ENCODE data around the gene CALD1. TPM values are rescaled to one million over a fixed set of nuclear protein-coding genes. Genes with fewer than 3 reads are reported as not detected.

The CALD1 gene
- total RNA-seq, 1 experiment from 2014 or later, result 107 TPM

GRCh38 chr7:134774119-134774518 lies 5.3 kb upstream of the CALD1 start:
- H2AK5ac ChIP-seq (ENCODE audit: insufficient read length, low read length), result no peak overlapping the region
- no peak overlapping the region for H3K27ac ChIP-seq (ENCODE audit: insufficient read length, low read depth, low read length)
- no peak overlapping the region for H4K8ac ChIP-seq (replicated peaks; ENCODE audit: insufficient read length, low read depth, low read length)
- peaks cover 24 to 28% of the 10 kb centered on the region in 2 experiments for H3K4me1 Mint-ChIP-seq
- no peak overlapping the region for H3T11ph ChIP-seq (ENCODE audit: low read length)
- no peak overlapping the region for H3K4ac ChIP-seq (ENCODE audit: low read depth, low read length)
- no peak overlapping the region for H2BK120ac ChIP-seq (ENCODE audit: low read depth, low read length, poor library complexity, severe bottlenecking)
- no peak overlapping the region for H3K9ac ChIP-seq (ENCODE audit: extremely low read depth, insufficient read length, low read length)
- H3K9me3 ChIP-seq (ENCODE audit: control insufficient read depth, low read depth, low read length), result no peaks in the 10 kb centered on the region
- H3K27me3 ChIP-seq (ENCODE audit: insufficient read depth, low read length), result no peaks in the 10 kb centered on the region
- no peak overlapping the region for H2BK20ac ChIP-seq (ENCODE audit: low read depth, low read length, poor library complexity, severe bottlenecking)
- peak overlapping the region in 1 of 3 experiments; percentile 24; a peak in 1 of 7 replicates for H3K27ac Mint-ChIP-seq
- no peak overlapping the region for H2BK12ac ChIP-seq (ENCODE audit: insufficient read length, low read depth, low read length)
- no peaks in the 10 kb centered on the region for H3K23me2 ChIP-seq (ENCODE audit: insufficient read length, low read depth, low read length, poor library complexity, severe bottlenecking)
- peaks cover 3% of the 10 kb centered on the region for H3K4me1 ChIP-seq (ENCODE audit: insufficient read depth, low read length)
- TF ChIP-seq CTCF (conservative IDR thresholded peaks at IDR 0.05), result no peak
- H3K27me3 Mint-ChIP-seq (ENCODE audit: low read depth), result no peaks in the 10 kb centered on the region
- H3K56ac ChIP-seq (ENCODE audit: insufficient read length, low read depth, low read length), result no peak overlapping the region
- WGBS (ENCODE audit: extremely low coverage, insufficient read length, low lambda C conversion rate), result no CpG with 5 or more reads among the region's 3 CpGs
- no peak overlapping the region for H3K23ac ChIP-seq (ENCODE audit: insufficient read length, low read depth, low read length)
- no peak overlapping the region for H4K5ac ChIP-seq (ENCODE audit: insufficient read length, low read depth, low read length)
- H2AFZ ChIP-seq (ENCODE audit: low read length), result no peak overlapping the region
- H3K36me3 Mint-ChIP-seq (ENCODE audit: insufficient read depth in 1 of 3, low read depth in 3 of 3), result no peaks in the 10 kb centered on the region
- no peak overlapping the region for H3K4me2 ChIP-seq (ENCODE audit: insufficient read depth, insufficient read length, low read length)
- no peaks in the 10 kb centered on the region for H3K9me3 Mint-ChIP-seq
- no peak for DNase-seq
- no peaks in the 10 kb centered on the region for H3K79me1 ChIP-seq (ENCODE audit: insufficient read depth, low read depth, low read length, poor library complexity, severe bottlenecking)
- H3K79me2 ChIP-seq (ENCODE audit: insufficient read depth, low read length), result no peaks in the 10 kb centered on the region
- H4K91ac ChIP-seq (ENCODE audit: insufficient read length, low read depth, low read length), result no peak overlapping the region
- H2BK15ac ChIP-seq (ENCODE audit: low read depth, low read length), result no peak overlapping the region
- H4K20me1 ChIP-seq (ENCODE audit: control insufficient read depth, insufficient read depth, insufficient read length), result no peaks in the 10 kb centered on the region
- no peak overlapping the region for H2BK5ac ChIP-seq (ENCODE audit: insufficient read length, low read length)
- no peak overlapping the region for H3K18ac ChIP-seq (ENCODE audit: insufficient read length, low read depth, low read length)
- no peak overlapping the region for H3K14ac ChIP-seq (ENCODE audit: insufficient read depth, low read length)
- H3K4me3 Mint-ChIP-seq, result no peak overlapping the region

All from H9 (cell line).